NCI-H524 (cell line): ENCODE data around the gene GCDH.

Experiments
- DNase-seq, 2 experiments: peaks; one replicate each; lab custom pipeline; 2025; lab: John Stamatoyannopoulos, UW

GCDH gene

DNA sequence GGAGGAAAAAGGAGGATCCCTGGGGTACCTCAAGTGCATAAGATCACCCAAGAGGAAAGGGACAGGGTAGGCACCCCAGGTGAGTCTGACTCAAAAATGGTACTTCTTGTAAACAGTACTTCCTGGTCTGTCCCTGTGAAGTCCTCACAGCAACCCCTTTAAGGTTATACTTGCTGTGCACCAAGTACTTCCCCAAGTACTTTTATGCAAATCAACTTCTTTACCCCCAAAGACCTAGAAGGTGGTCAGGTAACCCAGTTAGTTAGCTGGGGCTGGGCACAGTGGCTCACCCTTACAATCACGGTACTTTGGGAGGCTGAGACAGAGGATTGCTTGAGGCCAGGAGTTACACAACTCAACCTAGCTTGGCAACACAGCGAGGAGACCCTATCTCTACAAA lies 49.9 kb downstream of the GCDH start:
- no peak for DNase-seq

DNA sequence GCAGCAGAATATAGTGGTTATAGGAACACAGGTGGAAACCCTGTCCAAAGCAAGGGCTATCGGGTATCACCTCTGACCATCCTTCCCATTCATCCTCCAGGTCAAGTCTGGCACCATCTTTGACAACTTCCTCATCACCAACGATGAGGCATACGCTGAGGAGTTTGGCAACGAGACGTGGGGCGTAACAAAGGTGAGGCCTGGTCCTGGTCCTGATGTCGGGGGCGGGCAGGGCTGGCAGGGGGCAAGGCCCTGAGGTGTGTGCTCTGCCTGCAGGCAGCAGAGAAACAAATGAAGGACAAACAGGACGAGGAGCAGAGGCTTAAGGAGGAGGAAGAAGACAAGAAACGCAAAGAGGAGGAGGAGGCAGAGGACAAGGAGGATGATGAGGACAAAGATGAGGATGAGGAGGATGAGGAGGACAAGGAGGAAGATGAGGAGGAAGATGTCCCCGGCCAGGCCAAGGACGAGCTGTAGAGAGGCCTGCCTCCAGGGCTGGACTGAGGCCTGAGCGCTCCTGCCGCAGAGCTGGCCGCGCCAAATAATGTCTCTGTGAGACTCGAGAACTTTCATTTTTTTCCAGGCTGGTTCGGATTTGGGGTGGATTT lies 52.6 kb downstream of the GCDH start:
- DNase-seq: no peak

DNA sequence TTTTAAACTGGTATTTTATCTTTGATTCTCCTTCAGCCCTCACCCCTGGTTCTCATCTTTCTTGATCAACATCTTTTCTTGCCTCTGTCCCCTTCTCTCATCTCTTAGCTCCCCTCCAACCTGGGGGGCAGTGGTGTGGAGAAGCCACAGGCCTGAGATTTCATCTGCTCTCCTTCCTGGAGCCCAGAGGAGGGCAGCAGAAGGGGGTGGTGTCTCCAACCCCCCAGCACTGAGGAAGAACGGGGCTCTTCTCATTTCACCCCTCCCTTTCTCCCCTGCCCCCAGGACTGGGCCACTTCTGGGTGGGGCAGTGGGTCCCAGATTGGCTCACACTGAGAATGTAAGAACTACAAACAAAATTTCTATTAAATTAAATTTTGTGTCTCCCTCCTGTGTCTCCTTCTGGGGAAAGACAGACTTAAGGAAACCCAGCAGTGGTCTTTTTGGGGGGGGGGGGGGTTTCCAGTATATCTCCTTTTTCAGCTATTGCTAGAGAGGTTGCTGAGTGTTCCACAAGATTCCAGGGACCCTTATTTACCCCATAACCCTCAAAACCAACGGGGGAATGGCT lies 53.2 kb downstream of the GCDH start:
- DNase-seq: no peak

DNA sequence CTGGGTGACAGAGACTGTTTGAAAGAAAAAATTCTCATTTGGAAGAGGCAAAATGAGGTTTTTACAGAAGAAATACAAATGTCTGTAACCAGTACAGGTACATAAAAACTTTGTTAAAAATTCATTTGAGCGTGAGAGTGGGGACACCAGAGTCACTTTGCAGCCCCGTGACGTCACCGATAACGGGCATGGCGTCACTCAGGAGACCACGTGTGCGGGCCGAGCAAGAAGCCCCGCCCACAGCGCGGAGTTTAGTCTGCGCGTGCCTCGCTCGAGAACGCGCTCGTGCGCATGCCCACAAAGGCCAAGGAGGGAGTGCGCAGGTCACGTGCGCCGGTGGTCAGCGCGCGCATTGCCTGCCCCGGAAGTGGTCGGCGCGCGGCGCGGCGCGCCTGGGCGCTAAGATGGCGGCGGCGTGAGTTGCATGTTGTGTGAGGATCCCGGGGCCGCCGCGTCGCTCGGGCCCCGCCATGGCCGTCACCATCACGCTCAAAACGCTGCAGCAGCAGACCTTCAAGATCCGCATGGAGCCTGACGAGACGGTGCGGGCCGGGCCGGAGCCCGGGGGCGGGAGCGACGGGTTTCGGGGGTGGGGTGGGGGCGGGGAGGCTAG lies 54.6 kb downstream of the GCDH start, which contains the start of gene RAD23A:
Gene RAD23A (plus strand): TSS at position 384 of the 613 bp plus-strand sequence. CDS start 87 bp downstream, at position 471.
- DNase-seq: peak; percentile 97 to 99

DNA sequence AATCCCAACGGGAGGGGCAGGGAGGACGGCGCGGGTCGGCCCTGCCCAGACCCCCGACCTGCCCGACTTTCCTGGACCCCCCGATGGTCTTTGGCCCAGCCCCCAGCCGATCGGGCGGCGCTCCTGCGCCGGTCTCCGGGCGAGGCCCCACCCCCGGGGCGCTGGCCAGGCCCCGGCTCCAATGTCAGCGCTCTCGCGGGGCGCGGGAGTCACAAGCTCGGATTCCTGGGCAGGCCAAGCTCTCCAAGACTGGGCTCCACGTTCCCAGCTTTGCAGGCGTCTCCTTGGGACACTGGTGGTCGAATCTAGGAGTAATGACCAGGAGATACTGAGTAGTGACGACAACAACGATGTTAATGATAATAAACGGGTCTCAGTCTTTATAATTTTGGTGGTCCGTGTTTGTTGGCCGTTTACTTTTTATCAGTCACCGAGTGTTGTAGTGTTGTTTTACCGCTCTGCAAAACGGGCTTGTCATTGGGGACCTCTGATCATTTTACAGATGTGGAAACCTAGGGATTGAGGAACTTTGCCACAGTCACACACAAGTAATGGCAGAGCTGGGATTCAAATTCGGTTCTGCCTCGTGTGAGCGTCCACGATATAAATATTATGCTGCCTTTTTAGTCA lies 55.2 kb downstream of the GCDH start:
- DNase-seq: peak; percentile 47 to 56

DNA sequence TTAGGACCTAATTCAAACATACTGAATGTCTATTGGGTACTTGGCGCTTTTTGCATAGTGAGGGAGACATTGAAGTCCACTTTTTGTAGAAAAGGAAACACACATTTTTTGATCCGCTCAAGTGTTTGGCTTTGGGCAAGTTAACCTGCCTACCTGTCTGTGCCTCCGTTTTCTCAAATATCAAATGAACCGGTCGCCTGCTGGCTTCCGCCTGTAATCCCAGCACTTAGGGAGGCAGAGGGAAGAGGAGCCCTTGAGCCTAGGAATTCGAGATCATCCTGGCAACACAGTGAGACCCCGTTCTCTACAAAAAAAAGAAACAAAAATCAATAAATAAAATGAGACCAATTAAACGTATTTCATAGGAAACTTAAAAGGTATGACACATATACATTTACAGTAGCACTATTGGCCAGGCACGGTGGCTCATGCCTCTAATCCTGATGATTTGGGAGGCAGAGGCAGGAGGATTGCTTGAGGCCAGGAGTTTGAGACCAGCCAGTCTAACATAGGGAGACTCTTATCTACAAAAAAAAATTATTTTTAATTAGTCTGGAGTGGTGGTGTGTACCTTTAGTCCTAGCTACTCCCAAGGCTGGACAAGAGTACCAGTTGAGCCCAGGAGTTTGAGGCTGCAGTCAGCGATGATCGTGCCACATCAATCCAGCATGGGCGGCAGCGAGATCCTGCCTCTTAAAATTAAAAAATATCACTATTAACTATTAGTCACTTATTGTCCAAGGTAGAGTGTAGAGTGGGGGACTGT lies 56.0 kb downstream of the GCDH start:
- peak in 1 of 2 experiments; percentile 33 for DNase-seq

DNA sequence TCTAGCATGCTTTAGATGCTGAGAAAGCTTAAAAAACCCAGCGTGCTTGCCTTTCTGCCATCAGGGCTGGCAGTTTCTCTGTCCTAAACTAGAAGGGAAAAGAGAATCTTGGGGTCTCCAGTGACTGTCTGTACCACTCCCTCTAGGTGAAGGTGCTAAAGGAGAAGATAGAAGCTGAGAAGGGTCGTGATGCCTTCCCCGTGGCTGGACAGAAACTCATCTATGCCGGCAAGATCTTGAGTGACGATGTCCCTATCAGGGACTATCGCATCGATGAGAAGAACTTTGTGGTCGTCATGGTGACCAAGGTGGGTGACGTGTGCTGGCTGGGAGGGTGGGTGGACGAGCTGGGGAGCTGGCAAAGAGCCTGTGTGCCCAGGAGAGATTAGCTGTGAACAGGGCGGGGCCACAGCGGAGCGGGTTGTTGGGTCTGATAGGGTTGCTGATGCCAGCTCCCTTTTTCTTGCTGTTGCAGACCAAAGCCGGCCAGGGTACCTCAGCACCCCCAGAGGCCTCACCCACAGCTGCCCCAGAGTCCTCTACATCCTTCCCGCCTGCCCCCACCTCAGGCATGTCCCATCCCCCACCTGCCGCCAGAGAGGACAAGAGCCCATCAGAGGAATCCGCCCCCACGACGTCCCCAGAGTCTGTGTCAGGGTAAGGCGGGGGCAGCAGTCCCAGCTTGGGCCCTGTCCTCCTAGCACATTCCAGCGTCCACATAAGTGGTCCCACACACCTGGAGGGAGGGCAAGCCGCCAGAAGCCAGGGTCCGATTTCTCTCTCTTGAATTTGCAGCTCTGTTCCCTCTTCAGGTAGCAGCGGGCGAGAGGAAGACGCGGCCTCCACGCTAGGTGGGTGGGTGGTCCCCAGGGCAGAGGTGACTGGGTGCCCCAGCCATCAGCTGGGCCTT lies 57.0 kb downstream of the GCDH start:
- no peak for DNase-seq

DNA sequence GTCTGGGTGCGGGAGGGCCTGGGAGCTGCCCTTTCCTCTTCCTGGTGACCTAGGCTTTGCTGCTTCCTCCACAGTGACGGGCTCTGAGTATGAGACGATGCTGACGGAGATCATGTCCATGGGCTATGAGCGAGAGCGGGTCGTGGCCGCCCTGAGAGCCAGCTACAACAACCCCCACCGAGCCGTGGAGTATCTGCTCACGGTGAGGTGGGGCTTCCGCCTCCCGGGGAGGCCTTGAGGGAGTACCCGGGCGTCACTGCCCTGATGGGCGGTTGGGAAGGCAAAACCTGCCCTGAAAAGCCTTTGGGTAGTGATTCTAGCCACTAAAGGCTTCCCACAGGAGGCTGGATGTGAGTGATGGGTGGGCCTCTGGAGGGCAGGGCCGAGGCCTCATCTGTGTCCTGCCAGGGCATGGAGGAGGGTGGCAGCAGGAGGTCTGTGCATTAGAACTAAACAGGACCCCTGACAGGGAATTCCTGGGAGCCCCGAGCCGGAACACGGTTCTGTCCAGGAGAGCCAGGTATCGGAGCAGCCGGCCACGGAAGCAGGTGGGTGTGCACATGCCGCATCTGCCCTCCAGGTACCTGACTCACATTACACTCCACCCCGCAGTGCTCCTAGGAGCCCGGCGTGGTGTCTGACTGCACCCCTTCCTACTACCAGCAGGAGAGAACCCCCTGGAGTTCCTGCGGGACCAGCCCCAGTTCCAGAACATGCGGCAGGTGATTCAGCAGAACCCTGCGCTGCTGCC lies 57.8 kb downstream of the GCDH start:
- DNase-seq: no peak
